K562 (cell line): ENCODE measurements around the gene SHB. TPM values are rescaled to one million over a fixed set of nuclear protein-coding genes. Genes with fewer than 3 reads are reported as not detected.

Experiments used
- ARID4B ChIP-seq: sonication (generic); formaldehyde crosslinking; IDR thresholded peaks from 2 replicates; pipeline ENCODE4 v1.8.0; 2022; ENCODE audit warnings: mild to moderate bottlenecking, missing genetic modification reagents
- HOMEZ ChIP-seq: fragments of 250-450 bp; sonication (Bioruptor Pico); IDR thresholded peaks from 2 replicates; pipeline ENCODE4 v1.4.0; 2020; ENCODE audit warnings: mild to moderate bottlenecking, moderate library complexity
- KDM1A ChIP-seq, 2 experiments: fragments of 450-650 bp; IDR thresholded peaks; 2 replicates each; pipeline ENCODE4 v1.6.1; 2016; ENCODE audit warnings: mild to moderate bottlenecking in 2 of 2
- KLF13 ChIP-seq: fragments of 450-650 bp; IDR thresholded peaks from 2 replicates; pipeline ENCODE4 v1.6.1; 2016; ENCODE audit warnings: missing genetic modification characterization, low read depth, mild to moderate bottlenecking, missing compliant biosample characterization, moderate library complexity, borderline replicate concordance
- MAFK ChIP-seq: IDR thresholded peaks from 2 replicates; pipeline ENCODE4 v1.6.1; 2011; ENCODE audit warnings: low read length, improper control_type of control experiment
- MLX ChIP-seq, 2 experiments: fragments of 450-650 bp in 1 of 2; sonication (generic) in 1 of 2; formaldehyde crosslinking; conservative IDR thresholded peaks; 2 replicates each; pipeline versions ENCODE4 v1.4.0 to v1.8.1; 2020 to 2022; ENCODE audit warnings: mild to moderate bottlenecking in 1 of 2, missing genetic modification reagents in 1 of 2
- NFE2L1 ChIP-seq: fragments of 450-650 bp; IDR thresholded peaks from 2 replicates; pipeline ENCODE4 v1.6.1; 2016; ENCODE audit warnings: missing genetic modification characterization, low read depth, mild to moderate bottlenecking, missing compliant biosample characterization, moderate library complexity, borderline replicate concordance
- NR2F6 ChIP-seq: fragments of 450-650 bp; formaldehyde crosslinking; IDR thresholded peaks from 2 replicates; pipeline ENCODE4 v1.4.0; 2020; ENCODE audit warnings: mild to moderate bottlenecking
- SFPQ ChIP-seq: fragments of 200-400 bp; formaldehyde crosslinking; IDR thresholded peaks from 2 replicates; pipeline ENCODE4 v1.6.1; 2017; ENCODE audit warnings: mild to moderate bottlenecking, low read depth, low read length, moderate library complexity
- ZBTB1 ChIP-seq: sonication (generic); formaldehyde crosslinking; IDR thresholded peaks from 2 replicates; pipeline ENCODE4 v1.8.1; 2023; ENCODE audit warnings: missing genetic modification reagents, low read depth, mild to moderate bottlenecking, borderline replicate concordance
- ZNF184 ChIP-seq: sonication (generic); formaldehyde crosslinking; IDR thresholded peaks from 2 replicates; pipeline ENCODE4 v1.5.0; 2020; ENCODE audit warnings: missing genetic modification reagents
- polyA plus RNA-seq, 8 experiments: library from polyadenylated mRNA; depleted of rRNA in 4 of 8; stranded (reverse) in 5 of 8; unstranded in 3 of 8; fragments of >200 nt; fragmentation: Nextera tagmentation in 2 of 8; fragmentation: Illumina TruSeq in 1 of 8; extraction: Ambion mirVana in 2 of 8; extraction: Trizol in 1 of 8; gene quantifications; 2 replicates each; pipeline versions ENCODE4 v1.2.1 to v1.2.3, GENCODE V29; 2011 to 2014; ENCODE audit warnings: inconsistent platforms in 1 of 8, missing spikeins in 1 of 8
- total RNA-seq, 7 experiments: library from RNA; depleted of rRNA in 6 of 7; stranded (reverse); fragments of >200 nt in 6 of 7; fragmentation: Illumina TruSeq in 2 of 7; extraction: Trizol in 2 of 7; gene quantifications; 2 replicates each; pipeline versions ENCODE4 v1.2.1 to v1.2.3, GENCODE V29; 2011 to 2021; ENCODE audit warnings: low replicate concordance in 1 of 7
- TF ChIP-seq, protein P1 (sequence below): fragments of 450-650 bp; IDR thresholded peaks from 2 replicates; pipeline ENCODE4 v1.6.1; 2014; ENCODE audit warnings: low read depth, mild to moderate bottlenecking, moderate library complexity, borderline replicate concordance
- TF ChIP-seq, protein P2 (sequence below): sonication (generic); formaldehyde crosslinking; IDR thresholded peaks from 2 replicates; pipeline ENCODE4 v1.8.0; 2022; ENCODE audit warnings: mild to moderate bottlenecking, missing genetic modification reagents, borderline replicate concordance

SHB gene
- total and polyA plus RNA-seq, 9 of the 15 experiments (the other 6 are each of a cell fraction or from before 2014, with no cell fraction given) = 0.78 to 16.0 (median 5.3) TPM

DNA sequence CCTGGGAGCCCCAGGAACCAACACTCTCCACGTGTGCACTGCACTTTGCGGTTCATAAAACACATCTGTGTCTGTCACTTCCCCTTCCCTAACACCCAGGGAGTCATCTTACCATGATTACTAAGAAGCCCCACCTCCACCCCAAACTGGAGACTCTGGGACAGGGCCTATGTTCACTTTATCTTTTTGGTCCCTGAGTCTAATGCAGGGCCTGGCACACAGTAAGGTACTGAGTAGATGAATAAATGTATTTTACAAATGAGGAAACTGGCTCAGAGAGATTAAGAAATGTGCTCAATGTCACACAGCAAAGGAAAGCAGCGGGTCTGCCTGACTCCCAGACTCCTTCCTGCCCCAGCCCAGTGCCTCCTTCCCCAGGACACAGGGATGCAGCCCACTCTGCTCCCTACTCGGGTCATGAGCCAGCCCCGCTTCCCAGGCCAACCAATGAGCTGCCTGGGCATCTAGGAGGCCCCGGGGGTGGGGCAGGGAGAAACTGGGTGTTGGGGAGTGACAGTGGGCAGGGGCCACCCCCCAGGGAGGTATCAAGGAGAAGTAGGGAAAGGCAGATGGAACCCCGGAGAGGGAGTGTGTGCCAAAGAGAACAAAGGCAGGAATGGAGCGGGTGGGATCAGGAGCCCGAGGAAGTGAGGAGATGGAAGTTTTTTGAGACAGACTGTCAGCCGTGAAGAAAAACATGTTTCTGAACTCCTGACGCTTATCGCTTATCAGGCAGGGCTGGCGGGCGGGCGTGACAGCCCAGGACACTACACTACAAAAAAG is 30.5 kb downstream of the SHB start (continued):
- TF ChIP-seq, protein P1, sequence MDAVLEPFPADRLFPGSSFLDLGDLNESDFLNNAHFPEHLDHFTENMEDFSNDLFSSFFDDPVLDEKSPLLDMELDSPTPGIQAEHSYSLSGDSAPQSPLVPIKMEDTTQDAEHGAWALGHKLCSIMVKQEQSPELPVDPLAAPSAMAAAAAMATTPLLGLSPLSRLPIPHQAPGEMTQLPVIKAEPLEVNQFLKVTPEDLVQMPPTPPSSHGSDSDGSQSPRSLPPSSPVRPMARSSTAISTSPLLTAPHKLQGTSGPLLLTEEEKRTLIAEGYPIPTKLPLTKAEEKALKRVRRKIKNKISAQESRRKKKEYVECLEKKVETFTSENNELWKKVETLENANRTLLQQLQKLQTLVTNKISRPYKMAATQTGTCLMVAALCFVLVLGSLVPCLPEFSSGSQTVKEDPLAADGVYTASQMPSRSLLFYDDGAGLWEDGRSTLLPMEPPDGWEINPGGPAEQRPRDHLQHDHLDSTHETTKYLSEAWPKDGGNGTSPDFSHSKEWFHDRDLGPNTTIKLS = peak; percentile 46; the same call in 1 of the 2 replicates
- no peak for TF ChIP-seq MLX (CRISPR knock-in tag; conservative IDR thresholded peaks at IDR 0.05)
- no peak for TF ChIP-seq NFE2L1 (tag)
- no peak for TF ChIP-seq MAFK
- TF ChIP-seq ARID4B (CRISPR knock-in tag) = no peak
- no peak for TF ChIP-seq HOMEZ
- TF ChIP-seq KDM1A (IDR thresholded peaks at IDR 0.05) = no peak
- no peak for TF ChIP-seq KLF13 (tag)
- TF ChIP-seq NR2F6 (CRISPR knock-in tag) = no peak
- TF ChIP-seq, protein P2, sequence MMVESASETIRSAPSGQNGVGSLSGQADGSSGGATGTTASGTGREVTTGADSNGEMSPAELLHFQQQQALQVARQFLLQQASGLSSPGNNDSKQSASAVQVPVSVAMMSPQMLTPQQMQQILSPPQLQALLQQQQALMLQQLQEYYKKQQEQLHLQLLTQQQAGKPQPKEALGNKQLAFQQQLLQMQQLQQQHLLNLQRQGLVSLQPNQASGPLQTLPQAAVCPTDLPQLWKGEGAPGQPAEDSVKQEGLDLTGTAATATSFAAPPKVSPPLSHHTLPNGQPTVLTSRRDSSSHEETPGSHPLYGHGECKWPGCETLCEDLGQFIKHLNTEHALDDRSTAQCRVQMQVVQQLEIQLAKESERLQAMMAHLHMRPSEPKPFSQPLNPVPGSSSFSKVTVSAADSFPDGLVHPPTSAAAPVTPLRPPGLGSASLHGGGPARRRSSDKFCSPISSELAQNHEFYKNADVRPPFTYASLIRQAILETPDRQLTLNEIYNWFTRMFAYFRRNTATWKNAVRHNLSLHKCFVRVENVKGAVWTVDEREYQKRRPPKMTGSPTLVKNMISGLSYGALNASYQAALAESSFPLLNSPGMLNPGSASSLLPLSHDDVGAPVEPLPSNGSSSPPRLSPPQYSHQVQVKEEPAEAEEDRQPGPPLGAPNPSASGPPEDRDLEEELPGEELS (CRISPR knock-in tag) = no peak
- TF ChIP-seq SFPQ = no peak
- no peak for TF ChIP-seq ZBTB1 (CRISPR knock-in tag)
- no peak for TF ChIP-seq ZNF184 (CRISPR knock-in tag)
